SK-N-SH (cell line): ENCODE results near the gene QTRT2. TPM values are rescaled to one million over a fixed set of nuclear protein-coding genes. Genes with fewer than 3 reads are reported as not detected.

Experiments used
- CTCF ChIA-PET: fragments of 300-600, 350-600 bp; formaldehyde crosslinking; extraction: SDS; loops from one replicate; lab custom pipeline; 2021; lab: Yijun Ruan, JAX
- POLR2A ChIA-PET: fragments of 350-600 bp; sonication (Branson Sonifier 250); formaldehyde crosslinking; extraction: SDS; loops from one replicate; lab custom pipeline; 2020; ENCODE audit warnings: antibody characterized with exemption, inconsistent platforms; lab: Yijun Ruan, JAX
- DNase-seq: peaks from one replicate; pipeline ENCODE4 v3.0.0; 2012
- H2AFZ ChIP-seq: fragments of 200-600 bp; sonication (generic); 2 replicates; pipeline ENCODE4 v1.8.1; 2016; ENCODE audit warnings: antibody characterized with exemption, mild to moderate bottlenecking, low read depth
- H3F3A ChIP-seq: fragments of 200-600 bp; sonication (generic); replicated peaks from 2 replicates; pipeline ENCODE3; 2016; ENCODE audit warnings: antibody characterized with exemption, mild to moderate bottlenecking; ENCODE audit not compliant: insufficient read depth
- H3K27ac ChIP-seq, 2 experiments: fragments of 200-500 bp in 1 of 2; fragments of 200-600 bp in 1 of 2; sonication (Bioruptor generic) in 1 of 2; sonication (generic), shearing (Covaris generic) in 1 of 2; 2 replicates each; pipeline versions ENCODE4 v1.5.1 to v1.6.1; 2014 to 2016; ENCODE audit warnings: low read depth in 2 of 2, inconsistent platforms in 1 of 2, low read length in 1 of 2, mild to moderate bottlenecking in 1 of 2, mixed read lengths in 1 of 2
- H3K27me3 ChIP-seq: fragments of 200-600 bp; sonication (generic), shearing (Covaris generic); 2 replicates; pipeline ENCODE4 v1.6.1; 2016; ENCODE audit warnings: mixed run types; ENCODE audit not compliant: insufficient read depth
- H3K36me3 ChIP-seq, 2 experiments: fragments of 200-500 bp in 1 of 2; fragments of 200-600 bp in 1 of 2; sonication (Bioruptor generic) in 1 of 2; sonication (generic) in 1 of 2; replicated peaks in 1 of 2; 2 replicates each; pipeline versions ENCODE3 to v1.5.1; 2014 to 2016; ENCODE audit warnings: low read length in 1 of 2, mild to moderate bottlenecking in 1 of 2; ENCODE audit not compliant: insufficient read depth in 2 of 2, control insufficient read depth in 1 of 2
- H3K4me1 ChIP-seq, 2 experiments: fragments of 200-500 bp in 1 of 2; fragments of 200-600 bp in 1 of 2; sonication (Bioruptor generic) in 1 of 2; sonication (generic), shearing (Covaris generic) in 1 of 2; 2 replicates each; pipeline versions ENCODE4 v1.5.1 to v1.6.1; 2014 to 2016; ENCODE audit warnings: low read depth in 1 of 2, low read length in 1 of 2, mixed run types in 1 of 2; ENCODE audit not compliant: insufficient read depth in 2 of 2, control insufficient read depth in 1 of 2
- H3K4me2 ChIP-seq: fragments of 200-600 bp; sonication (generic), shearing (Covaris generic); 2 replicates; pipeline ENCODE4 v1.6.1; 2017; ENCODE audit warnings: mixed run types
- H3K4me3 ChIP-seq, 2 experiments: fragments of 200-500 bp in 1 of 2; fragments of 200-600 bp in 1 of 2; sonication (Bioruptor generic) in 1 of 2; sonication (generic), shearing (Covaris generic) in 1 of 2; 2 replicates each; pipeline versions ENCODE4 v1.5.1 to v1.8.1; 2014 to 2016; ENCODE audit warnings: low read depth in 2 of 2, inconsistent platforms in 1 of 2, low read length in 1 of 2, mild to moderate bottlenecking in 1 of 2, mixed read lengths in 1 of 2, moderate library complexity in 1 of 2
- H3K79me2 ChIP-seq: fragments of 200-600 bp; sonication (generic); 2 replicates; pipeline ENCODE4 v1.8.1; 2017; ENCODE audit warnings: mild to moderate bottlenecking; ENCODE audit not compliant: insufficient read depth
- H3K9ac ChIP-seq: fragments of 200-600 bp; sonication (generic); 2 replicates; pipeline ENCODE4 v1.6.1; 2017; ENCODE audit warnings: mixed run types
- H3K9me2 ChIP-seq: fragments of 200-600 bp; sonication (generic); 2 replicates; pipeline ENCODE4 v1.6.1; 2017; ENCODE audit warnings: mixed run types
- H3K9me3 ChIP-seq: fragments of 200-600 bp; sonication (generic); 2 replicates; pipeline ENCODE4 v1.6.1; 2017; ENCODE audit warnings: mixed run types, mild to moderate bottlenecking, moderate library complexity
- H4K20me1 ChIP-seq: fragments of 200-600 bp; sonication (generic); 2 replicates; pipeline ENCODE4 v1.6.1; 2017; ENCODE audit warnings: mild to moderate bottlenecking, mixed run types; ENCODE audit not compliant: insufficient read depth
- CHD2 ChIP-seq: fragments of 150-350 bp; IDR thresholded peaks from 2 replicates; pipeline ENCODE4 v1.6.1; 2018; ENCODE audit warnings: low read length; ENCODE audit not compliant: partially characterized antibody
- EP300 ChIP-seq, 2 experiments: IDR thresholded peaks; 2 replicates each; pipeline versions ENCODE4 v1.4.0 to v1.6.1; 2012; ENCODE audit warnings: borderline replicate concordance in 1 of 2, low read depth in 1 of 2, low read length in 1 of 2
- EZH2phosphoT487 ChIP-seq: fragments of 200-600 bp; sonication (generic); IDR thresholded peaks from 2 replicates; pipeline ENCODE4 v1.6.1; 2017; ENCODE audit warnings: low read depth, mixed run types, mild to moderate bottlenecking, antibody characterized with exemption, moderate library complexity, borderline replicate concordance
- FOXJ3 ChIP-seq: sonication (generic); formaldehyde crosslinking; IDR thresholded peaks from 2 replicates; pipeline ENCODE4 v1.5.1; 2020; ENCODE audit warnings: mild to moderate bottlenecking, missing genetic modification reagents
- GABPA ChIP-seq: IDR thresholded peaks from 2 replicates; pipeline ENCODE4 v1.4.0; 2012; ENCODE audit warnings: low read depth, mild to moderate bottlenecking
- MEF2A ChIP-seq: IDR thresholded peaks from 2 replicates; pipeline ENCODE4 v1.4.0; 2012; ENCODE audit warnings: low read depth, borderline replicate concordance
- NFIC ChIP-seq: IDR thresholded peaks from 2 replicates; pipeline ENCODE4 v1.4.0; 2012; ENCODE audit warnings: borderline replicate concordance
- NRF1 ChIP-seq: IDR thresholded peaks from 2 replicates; pipeline ENCODE4 v1.6.1; 2012; ENCODE audit warnings: low read depth, mild to moderate bottlenecking, low read length
- POLR2AphosphoS5 ChIP-seq: IDR thresholded peaks from 2 replicates; pipeline ENCODE4 v1.6.1; 2012; ENCODE audit warnings: low read depth, low read length
- RAD21 ChIP-seq: IDR thresholded peaks from 2 replicates; pipeline ENCODE4 v1.6.1; 2012; ENCODE audit warnings: mild to moderate bottlenecking, low read length
- RFX5 ChIP-seq: IDR thresholded peaks from 2 replicates; pipeline ENCODE4 v1.6.1; 2012; ENCODE audit warnings: mild to moderate bottlenecking, improper control_type of control experiment, low read length
- RXRA ChIP-seq: IDR thresholded peaks from 2 replicates; pipeline ENCODE4 v1.4.0; 2012; ENCODE audit warnings: low read depth, mild to moderate bottlenecking, borderline replicate concordance
- SIN3A ChIP-seq: IDR thresholded peaks from 2 replicates; pipeline ENCODE4 v1.6.1; 2012; ENCODE audit warnings: low read depth, mild to moderate bottlenecking, low read length, moderate library complexity, borderline replicate concordance
- YY1 ChIP-seq: IDR thresholded peaks from 2 replicates; pipeline ENCODE4 v1.4.0; 2012; ENCODE audit warnings: low read depth, mild to moderate bottlenecking
- whole genome bisulfite sequencing: methylation state at CpG from one replicate; pipeline ENCODE4 v1.1.6; 2017; ENCODE audit warnings: low lambda C conversion rate; 5-methylcytosine and 5-hydroxymethylcytosine counted together
- polyA plus RNA-seq, 3 experiments: library from polyadenylated mRNA; depleted of rRNA; stranded (reverse); fragments of >200 nt; gene quantifications; 2 replicates each; pipeline ENCODE4 v1.2.3, GENCODE V29; 2012
- TF ChIP-seq, protein P1 (sequence below): IDR thresholded peaks from 2 replicates; pipeline ENCODE4 v1.4.0; 2012; ENCODE audit warnings: low read depth
- TF ChIP-seq, protein P2 (sequence below): fragments of 200-600 bp; sonication (generic); IDR thresholded peaks from 2 replicates; pipeline ENCODE4 v1.6.1; 2017; ENCODE audit warnings: antibody characterized with exemption, mild to moderate bottlenecking, moderate library complexity
- TF ChIP-seq, protein P3 (sequence below): IDR thresholded peaks from 2 replicates; pipeline ENCODE4 v1.4.0; 2012; ENCODE audit warnings: low read depth, borderline replicate concordance
- TF ChIP-seq, protein P4 (sequence below): fragments of 150-350 bp; IDR thresholded peaks from 2 replicates; pipeline ENCODE4 v1.6.1; 2016; ENCODE audit warnings: mild to moderate bottlenecking, low read depth, low read length

QTRT2 gene
- polyA plus RNA-seq, 1 of the 3 experiments (the other 2 are of a cell fraction): 6.2 TPM

DNA sequence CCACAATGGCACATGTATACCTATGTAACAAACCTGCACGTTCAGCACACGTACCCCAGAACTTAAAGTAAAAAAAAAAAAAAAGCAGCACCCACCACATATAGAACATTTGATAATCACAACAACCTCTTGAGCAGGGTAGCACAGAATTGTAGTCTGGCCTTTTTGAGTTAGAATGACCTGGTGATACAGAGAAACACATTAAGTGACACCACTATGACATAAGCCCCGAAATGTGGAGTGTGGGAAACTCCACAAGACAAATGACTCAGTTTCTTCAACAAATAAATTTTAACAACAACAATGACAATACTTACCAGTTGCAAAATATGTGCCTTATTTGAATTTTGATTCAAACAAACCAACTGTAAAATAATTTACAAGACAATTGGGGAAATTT lies 76.0 kb downstream of the QTRT2 start:
- Histone ChIP-seq H3K27me3 (no peaks in the 10 kb centered on the region), H3K79me2 (no peaks in the 10 kb centered on the region), H3K4me1 (peaks cover 0 to 4% of the 10 kb centered on the region in 2 experiments; a peak in 1 of 4 replicates), H3K27ac (no peak overlapping the region), H4K20me1 (no peaks in the 10 kb centered on the region), H3K9me3 (no peaks in the 10 kb centered on the region), H3F3A (no peaks in the 10 kb centered on the region), H3K4me3 (no peak overlapping the region), H3K9me2 (no peaks in the 10 kb centered on the region), H2AFZ (no peak overlapping the region), H3K9ac (no peak overlapping the region), H3K36me3 (no peaks in the 10 kb centered on the region), H3K4me2 (no peak overlapping the region)
- no peak for DNase-seq
- POLR2A ChIA-PET: no interaction called here
- TF ChIP-seq, protein P1, sequence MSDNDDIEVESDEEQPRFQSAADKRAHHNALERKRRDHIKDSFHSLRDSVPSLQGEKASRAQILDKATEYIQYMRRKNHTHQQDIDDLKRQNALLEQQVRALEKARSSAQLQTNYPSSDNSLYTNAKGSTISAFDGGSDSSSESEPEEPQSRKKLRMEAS: no peak
- no peak for TF ChIP-seq YY1
- TF ChIP-seq CHD2: no peak
- TF ChIP-seq POLR2AphosphoS5: no peak
- no peak for TF ChIP-seq RAD21
- TF ChIP-seq, protein P2, sequence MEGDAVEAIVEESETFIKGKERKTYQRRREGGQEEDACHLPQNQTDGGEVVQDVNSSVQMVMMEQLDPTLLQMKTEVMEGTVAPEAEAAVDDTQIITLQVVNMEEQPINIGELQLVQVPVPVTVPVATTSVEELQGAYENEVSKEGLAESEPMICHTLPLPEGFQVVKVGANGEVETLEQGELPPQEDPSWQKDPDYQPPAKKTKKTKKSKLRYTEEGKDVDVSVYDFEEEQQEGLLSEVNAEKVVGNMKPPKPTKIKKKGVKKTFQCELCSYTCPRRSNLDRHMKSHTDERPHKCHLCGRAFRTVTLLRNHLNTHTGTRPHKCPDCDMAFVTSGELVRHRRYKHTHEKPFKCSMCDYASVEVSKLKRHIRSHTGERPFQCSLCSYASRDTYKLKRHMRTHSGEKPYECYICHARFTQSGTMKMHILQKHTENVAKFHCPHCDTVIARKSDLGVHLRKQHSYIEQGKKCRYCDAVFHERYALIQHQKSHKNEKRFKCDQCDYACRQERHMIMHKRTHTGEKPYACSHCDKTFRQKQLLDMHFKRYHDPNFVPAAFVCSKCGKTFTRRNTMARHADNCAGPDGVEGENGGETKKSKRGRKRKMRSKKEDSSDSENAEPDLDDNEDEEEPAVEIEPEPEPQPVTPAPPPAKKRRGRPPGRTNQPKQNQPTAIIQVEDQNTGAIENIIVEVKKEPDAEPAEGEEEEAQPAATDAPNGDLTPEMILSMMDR: no peak
- no peak for TF ChIP-seq FOXJ3 (CRISPR knock-in tag)
- no peak for TF ChIP-seq EZH2phosphoT487
- TF ChIP-seq EP300 (IDR thresholded peaks at IDR 0.05; ENCODE audit: borderline replicate concordance in 1 of 2, low read depth in 1 of 2, low read length in 1 of 2): no peak
- no peak for TF ChIP-seq NFIC
- TF ChIP-seq MEF2A: no peak
- no peak for TF ChIP-seq RXRA
- no peak for TF ChIP-seq GABPA
- TF ChIP-seq, protein P3, sequence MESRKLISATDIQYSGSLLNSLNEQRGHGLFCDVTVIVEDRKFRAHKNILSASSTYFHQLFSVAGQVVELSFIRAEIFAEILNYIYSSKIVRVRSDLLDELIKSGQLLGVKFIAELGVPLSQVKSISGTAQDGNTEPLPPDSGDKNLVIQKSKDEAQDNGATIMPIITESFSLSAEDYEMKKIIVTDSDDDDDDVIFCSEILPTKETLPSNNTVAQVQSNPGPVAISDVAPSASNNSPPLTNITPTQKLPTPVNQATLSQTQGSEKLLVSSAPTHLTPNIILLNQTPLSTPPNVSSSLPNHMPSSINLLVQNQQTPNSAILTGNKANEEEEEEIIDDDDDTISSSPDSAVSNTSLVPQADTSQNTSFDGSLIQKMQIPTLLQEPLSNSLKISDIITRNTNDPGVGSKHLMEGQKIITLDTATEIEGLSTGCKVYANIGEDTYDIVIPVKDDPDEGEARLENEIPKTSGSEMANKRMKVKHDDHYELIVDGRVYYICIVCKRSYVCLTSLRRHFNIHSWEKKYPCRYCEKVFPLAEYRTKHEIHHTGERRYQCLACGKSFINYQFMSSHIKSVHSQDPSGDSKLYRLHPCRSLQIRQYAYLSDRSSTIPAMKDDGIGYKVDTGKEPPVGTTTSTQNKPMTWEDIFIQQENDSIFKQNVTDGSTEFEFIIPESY: no peak
- 87% methylated on average over 3 of the region's 3 CpGs for WGBS
- CTCF ChIA-PET: no interaction called here

DNA sequence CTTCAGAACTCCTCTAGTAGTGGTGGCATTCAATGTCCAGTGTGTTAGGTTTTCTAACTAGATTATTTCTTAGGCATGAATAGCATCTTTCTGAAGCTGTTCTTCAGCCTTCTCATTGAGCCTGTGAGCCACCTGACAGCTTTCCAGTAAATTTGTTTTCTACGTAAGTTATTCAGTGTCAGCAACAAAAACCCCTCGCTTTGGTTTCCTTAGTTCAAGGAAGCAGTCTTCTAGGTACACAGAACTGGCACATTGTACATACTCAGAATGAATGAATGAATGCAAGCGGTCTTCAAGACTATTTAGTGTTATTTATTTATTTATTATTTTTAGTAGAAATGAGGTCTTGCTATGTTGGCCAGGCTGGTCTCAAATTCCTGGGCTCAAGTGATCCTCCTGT lies 77.4 kb downstream of the QTRT2 start:
- Histone ChIP-seq H3K4me2 (no peak overlapping the region), H3K27ac (no peak overlapping the region), H3K79me2 (no peaks in the 10 kb centered on the region), H3K9me2 (no peaks in the 10 kb centered on the region), H3F3A (no peaks in the 10 kb centered on the region), H2AFZ (no peak overlapping the region), H3K27me3 (no peaks in the 10 kb centered on the region), H3K9me3 (no peaks in the 10 kb centered on the region), H3K4me3 (no peak overlapping the region), H4K20me1 (no peaks in the 10 kb centered on the region), H3K4me1 (no peaks in the 10 kb centered on the region), H3K9ac (no peak overlapping the region), H3K36me3 (no peaks in the 10 kb centered on the region)
- no peak for DNase-seq
- 83% methylated on average over 3 of the region's 3 CpGs for WGBS
- ChIA-PET POLR2A (no interaction called here), CTCF (no interaction called here)
- TF ChIP-seq NRF1 (no peak), MEF2A (no peak), SIN3A (no peak), RFX5 (no peak), RAD21 (no peak)
- TF ChIP-seq, protein P4, sequence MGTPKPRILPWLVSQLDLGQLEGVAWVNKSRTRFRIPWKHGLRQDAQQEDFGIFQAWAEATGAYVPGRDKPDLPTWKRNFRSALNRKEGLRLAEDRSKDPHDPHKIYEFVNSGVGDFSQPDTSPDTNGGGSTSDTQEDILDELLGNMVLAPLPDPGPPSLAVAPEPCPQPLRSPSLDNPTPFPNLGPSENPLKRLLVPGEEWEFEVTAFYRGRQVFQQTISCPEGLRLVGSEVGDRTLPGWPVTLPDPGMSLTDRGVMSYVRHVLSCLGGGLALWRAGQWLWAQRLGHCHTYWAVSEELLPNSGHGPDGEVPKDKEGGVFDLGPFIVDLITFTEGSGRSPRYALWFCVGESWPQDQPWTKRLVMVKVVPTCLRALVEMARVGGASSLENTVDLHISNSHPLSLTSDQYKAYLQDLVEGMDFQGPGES: no peak
- TF ChIP-seq, protein P3: no peak
